HG03097 (cell line): ENCODE measurements around the gene KIF27.
"Not testable (repeated sequence)": the region's sequence is repeated elsewhere in the genome, so short reads cannot be mapped to it uniquely, and the experiment has no call there.

Experiments
- ATAC-seq: cut with Tn5 transposase; IDR thresholded peaks from one replicate; pipeline ENCODE4 v1.9.1; 2021; ENCODE audit not compliant: unreplicated experiment, low FRiP score

The KIF27 gene

DNA sequence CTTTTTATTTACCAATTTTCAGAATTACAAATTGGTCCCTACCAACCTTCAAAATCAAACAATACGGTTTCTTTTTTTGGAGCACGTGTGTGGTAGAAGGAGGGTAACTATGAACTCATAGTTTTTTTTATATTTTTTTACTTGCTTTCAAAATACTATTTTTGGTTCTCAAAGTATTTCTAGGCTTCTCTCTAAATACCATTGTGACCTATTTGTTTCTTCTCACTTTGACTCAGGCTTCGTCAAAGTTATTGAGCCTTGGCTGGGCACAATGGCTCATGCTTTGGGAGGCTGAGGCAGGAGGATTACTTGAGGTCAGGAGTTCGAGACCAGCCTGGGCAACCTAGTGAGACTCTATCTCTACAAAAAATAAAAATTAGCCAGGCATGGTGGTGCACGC, 11.6 kb upstream of the KIF27 start:
- no peak for ATAC-seq

DNA sequence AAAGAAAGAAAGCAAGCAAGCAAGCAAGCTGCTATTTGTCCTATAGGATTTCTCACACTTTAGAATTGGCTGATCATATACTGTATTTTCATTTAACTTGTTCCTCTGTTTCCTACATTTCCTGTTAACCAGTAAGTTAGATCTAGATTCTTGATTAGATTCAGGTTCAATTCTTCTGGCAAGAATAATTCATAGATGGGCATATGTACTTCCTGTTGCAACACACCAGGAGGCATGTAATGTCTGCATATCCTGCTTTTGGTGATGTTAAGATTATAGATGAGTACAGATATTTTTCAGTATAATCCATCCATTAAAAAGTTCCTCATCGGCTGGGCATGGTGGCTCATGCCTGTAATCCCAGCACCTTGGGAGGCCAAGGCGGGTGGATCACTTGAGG, 10.8 kb upstream of the KIF27 start:
- no peak for ATAC-seq

DNA sequence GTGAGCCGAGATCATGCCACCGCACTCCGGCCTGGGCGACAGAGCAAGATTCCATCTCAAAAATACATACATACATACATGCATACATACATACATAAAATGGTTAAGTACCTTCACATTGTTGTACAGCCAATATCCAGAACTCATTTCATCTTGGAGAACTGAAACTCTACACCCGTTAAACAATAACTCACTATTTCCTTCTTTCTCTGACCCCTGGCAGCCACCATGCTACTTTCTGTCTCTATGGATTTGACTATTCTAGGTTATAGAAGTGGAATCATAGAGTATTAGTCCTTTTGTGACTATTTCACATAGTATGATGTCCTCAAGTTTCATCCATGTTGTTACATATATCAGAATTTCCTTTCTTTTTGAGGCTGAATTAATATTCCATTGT, 9.6 kb upstream of the KIF27 start:
- no peak for ATAC-seq

DNA sequence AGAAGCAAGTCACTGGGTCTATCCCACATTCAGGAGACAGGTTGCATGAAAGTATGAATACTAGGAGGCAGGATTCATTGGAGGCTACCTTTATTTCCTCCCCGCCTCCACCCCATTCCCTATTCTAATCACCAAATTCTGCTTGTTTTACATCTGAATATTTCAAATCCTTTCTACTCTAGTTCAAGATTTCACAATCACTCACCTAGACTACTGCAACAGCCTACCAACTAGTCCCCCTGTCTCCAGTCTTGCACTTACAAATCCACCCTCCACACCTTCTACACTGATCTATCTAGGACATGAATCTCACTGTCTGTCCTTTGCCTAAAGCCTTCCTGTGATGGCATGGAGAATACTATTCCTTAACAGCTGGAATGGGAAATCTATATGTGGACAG, 6.4 kb upstream of the KIF27 start:
- ATAC-seq: no peak

DNA sequence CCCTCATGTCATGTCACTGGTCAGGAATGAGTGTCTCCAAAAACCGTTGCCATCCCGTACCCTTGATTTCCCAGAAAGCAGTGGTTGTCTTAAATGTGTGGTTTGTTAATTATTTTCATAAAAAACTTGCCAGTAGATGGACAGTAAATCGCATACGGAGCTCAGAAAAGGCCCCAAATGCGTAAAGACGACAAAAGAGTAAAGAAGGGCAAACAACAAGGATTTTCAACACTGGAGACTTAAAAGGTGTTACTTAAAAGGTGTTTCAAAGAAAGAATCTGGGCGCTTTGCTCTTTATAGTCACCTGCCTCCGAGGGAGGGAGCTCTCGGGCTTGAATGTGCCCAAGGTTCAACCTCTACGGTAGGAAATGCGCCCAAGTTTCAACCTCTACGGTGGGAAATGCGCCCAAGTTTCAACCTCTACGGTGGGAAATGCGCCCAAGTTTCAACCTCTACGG, 734 bp downstream of the KIF27 start:
- peak; percentile 16 for ATAC-seq

DNA sequence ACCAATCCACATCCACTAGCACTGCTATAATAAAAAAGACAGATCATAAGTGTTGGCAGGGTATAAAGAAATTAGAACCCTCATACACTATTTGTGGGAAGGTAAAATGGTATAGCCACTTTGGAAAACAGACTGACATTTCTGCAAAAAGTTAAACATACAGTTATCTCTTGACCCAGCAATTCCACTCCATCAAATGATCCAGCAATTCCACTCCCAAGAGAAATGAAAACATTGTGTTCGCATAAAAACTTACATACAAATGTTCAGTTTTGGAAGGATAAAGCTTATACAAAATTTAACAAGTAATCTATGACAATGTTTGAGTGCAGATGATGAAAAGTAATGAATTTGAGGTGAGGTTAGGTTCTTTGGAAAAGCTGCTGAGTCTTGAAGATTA, 2.1 kb downstream of the KIF27 start:
- no peak for ATAC-seq

DNA sequence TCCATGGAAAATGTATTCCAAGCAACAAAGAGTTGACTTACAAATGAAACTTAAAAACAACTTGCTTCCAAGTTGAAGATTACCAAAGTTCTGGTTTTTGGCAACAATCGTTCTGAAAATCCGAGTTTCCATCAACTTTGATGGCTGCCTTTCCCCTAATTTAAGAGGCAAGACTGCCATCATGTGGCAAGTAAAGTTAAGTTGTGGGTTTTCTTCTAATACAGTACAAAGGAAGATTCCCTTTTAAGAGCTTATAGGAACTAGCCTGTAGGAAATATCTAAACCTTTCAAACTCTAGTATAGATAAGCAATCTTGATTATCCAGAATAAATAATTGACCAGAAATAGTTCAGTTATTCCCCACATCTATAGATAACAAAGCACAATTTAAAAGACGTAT, 9.0 kb downstream of the KIF27 start:
- ATAC-seq: not testable (repeated sequence)

DNA sequence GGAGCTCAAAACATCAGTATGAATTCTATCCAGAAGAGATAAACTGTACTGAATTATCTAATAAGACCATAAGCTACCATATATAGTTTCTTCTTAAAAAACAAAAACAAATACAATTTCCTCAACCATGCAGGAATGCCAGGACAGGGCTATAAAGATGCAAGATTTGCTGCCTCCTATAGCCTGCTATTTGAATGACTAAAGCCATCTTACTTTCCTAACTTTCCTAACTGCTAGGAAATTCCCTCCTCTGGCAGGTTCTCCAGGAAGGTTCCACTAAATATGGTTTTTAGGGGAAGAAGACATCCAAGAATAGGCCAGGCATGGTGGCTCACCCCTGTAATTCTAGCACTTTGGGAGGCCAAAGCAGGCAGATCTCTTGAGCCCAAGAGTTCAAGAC, 15.1 kb downstream of the KIF27 start:
- ATAC-seq: no peak

DNA sequence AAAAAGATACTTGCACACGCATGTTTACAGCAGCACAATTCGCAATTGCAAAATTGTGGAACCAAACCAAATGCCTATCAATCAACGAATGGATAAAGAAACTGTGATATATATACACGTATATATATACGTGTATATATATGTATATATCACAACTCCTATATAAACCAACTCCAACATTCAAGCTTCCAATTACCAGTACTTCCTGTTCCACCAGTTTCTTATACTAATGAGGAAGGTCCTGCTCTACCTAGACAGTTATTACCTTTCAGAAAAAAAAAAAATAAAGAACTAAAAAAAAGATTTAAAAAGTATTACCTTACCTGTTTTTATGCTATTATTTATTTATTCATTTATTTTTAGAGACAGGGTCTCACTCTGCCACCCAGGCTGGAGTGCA, 20.6 kb downstream of the KIF27 start:
- not testable (repeated sequence) for ATAC-seq

DNA sequence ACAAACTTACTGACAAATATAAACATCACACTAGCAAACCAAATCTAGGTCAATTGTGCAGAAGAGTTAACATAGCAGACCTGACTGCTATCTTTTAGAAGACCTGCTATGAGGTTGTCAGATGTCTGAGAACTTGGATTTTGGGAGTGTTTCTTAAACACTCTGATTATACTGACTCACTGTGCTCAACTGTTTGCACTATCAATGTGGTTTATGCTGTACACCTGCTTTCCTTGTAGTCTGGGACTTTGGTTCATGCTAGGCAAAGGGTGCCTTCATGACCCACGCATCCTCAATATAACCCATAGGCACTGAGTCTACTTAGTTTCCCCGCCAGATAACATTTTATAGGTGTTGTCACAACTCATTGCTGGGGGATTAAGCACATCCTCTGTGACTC, 26.9 kb downstream of the KIF27 start:
- not testable (repeated sequence) for ATAC-seq

DNA sequence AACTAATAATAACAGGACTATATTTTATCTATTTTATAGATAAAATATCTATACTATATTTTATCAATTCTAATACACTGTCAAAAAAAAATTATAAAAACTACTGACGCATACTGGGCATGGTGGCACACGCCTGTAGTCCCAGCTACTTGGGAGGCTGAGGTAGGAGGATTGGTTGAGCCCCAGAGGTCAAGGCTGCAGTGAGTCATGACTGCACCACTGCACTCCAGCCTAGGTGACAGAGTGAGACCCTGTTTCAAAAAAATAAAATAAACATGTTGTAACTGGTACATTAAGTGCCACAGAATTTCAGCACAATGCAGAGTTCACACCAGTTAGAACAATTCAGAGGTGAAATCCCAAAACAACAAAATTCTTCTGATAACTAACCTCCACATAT, 34.7 kb downstream of the KIF27 start:
- not testable (repeated sequence) for ATAC-seq

DNA sequence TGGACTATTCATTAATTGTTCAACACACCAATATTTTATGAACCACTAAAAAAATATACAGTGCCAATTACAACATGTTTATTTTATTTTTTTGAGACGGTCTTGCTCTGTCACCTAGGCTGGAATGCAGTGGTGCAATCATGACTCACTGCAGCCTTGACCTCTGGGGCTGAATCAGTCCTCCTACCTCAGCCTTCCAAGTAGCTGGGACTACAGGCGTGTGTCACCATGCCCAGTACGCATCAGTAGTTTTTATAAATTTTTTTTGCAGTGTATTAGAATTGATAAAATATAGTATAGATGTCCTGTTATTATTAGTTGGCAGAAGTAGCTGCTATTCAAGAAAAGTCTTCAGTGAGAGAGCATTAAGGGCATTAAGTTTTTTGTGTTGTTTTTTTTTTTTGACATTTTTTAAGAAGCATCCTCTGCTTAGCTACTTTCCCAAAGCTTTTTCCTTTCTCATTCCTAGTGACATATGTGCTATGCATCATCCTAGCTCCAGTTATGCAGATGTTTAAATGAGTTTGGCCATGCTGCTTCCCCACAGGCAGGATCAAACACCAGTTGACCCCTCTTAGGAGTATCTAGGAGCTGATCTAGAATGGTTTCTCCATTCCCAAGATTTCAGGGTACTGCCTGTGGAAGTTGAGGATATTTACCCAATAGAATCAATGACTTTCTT, 35.5 kb downstream of the KIF27 start:
- ATAC-seq: not testable (repeated sequence)

DNA sequence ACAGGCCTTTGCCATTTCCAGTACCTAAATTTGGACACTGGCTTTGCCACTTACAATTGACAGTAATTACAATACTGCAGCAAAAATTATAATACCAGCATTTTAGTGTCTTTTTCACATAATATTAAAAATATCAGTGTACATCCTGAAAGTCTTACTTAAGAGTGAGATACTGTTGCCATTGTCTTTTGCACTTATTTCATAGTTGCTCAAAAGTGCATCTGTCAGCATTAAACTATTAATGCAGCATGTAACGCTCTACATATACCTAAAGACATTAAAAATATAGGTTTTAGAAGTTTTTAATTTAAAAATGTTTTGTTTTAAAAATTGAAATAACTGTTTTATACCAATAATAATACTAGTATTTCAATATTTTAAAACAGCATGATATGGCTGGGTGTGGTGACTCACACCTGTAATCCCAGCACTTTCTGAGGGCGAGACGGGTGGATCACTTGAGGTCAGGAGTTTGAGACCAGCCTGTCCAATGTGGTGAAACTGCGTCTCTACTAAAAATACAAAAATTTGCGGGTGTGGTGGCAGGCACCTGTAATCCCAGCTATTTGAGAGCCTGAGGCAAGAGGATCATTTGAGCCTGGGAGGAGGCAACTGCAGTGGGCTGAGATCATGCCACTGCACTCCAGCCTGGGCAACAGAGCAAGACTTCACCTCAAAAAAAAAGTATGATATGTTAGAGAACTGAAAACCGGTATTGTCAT, 39.4 kb downstream of the KIF27 start:
- ATAC-seq: not testable (repeated sequence)

DNA sequence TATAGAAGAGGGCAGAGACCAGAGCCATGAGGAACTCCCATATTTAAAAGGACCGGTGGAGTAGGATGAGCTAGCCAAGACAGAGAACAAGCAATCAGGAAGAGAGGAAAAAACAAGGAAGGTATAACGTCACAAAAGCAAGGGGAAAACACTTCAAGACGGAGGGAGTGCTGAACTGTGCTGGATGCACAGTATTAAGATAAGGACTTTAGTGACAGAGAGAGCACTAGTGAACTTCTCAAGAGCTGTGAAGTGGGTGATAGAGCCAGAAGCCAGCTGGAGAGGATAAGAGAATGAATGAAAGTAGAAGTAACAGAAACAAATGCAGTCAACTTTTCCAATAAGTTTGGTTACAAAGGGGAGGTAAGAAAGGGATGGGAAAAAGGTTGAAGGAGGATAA, 45.7 kb downstream of the KIF27 start:
- not testable (repeated sequence) for ATAC-seq

DNA sequence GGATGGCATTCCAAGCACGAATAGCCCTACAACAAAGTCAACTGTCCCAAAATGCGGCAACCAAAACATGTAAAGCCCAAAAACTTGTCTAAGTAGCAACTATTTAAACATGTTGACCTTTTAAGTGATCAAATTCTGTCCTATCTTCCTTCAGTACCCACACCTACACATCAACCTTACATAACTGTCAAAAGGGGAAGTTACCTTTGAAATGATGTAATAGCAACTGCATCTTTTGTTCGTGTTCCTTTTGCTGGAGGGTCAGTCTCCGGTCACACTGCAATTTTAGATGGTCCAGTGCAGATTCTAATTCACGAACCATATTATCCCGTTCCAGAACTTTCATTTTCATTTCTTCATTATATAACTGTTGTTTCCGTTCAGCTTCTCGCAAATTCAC, 71.3 kb downstream of the KIF27 start:
- ATAC-seq: not testable (repeated sequence)

DNA sequence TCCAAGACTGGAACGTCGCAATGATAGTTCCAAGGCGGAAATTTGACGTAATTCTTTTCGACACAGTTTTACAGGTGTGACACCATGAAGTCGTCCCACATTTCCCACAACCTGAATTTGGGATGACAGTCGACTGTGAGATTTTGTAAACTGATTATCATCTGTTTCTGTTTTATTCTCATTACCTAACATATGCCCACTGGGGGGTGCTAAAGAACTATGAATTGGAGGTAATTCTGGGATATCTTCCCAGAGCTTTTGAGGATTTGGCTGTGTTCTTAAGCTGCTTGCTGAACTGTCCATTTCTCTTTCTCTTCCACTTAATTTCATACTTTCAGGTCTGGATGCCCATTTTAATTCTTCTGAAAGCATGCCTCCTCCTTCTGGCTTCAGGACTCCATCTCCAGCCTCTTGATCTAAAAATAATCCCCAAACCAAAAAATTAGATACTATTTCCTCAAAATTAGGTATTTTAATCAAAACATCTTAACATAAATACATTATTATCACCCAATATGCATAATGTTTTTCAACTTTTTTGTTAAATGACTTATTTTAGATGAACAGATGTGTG, 84.1 kb downstream of the KIF27 start:
- ATAC-seq: not testable (repeated sequence)

DNA sequence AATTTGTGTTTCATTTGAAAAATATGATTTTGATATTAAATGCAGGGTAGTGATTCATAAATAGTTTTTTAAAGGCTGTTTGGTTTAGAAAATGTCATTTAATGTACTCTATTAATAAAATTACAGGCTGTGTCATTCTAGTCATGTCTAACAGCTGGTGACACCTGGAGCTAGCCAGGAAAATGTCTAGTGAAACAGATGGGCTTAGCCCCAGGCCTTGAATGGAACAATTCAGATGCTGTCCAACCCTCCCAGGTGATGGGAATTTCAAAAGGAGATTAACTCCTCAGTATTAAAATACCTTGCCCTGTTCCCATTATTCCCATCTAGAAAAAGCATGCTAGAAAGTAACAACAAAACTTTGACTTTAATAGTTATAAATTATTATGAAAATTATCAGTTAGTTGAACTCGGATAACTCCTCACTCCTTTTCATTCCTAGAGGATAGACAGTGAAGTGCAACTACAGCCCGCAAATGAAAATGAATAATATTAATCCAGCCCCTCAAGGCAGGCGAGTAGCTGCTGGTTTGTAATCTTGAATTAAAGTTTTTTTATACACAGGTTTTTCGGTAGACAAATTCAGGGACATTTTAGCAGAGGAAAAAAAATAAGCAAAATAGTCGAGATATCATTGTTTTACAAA, 90.7 kb downstream of the KIF27 start:
- ATAC-seq: not testable (repeated sequence)

DNA sequence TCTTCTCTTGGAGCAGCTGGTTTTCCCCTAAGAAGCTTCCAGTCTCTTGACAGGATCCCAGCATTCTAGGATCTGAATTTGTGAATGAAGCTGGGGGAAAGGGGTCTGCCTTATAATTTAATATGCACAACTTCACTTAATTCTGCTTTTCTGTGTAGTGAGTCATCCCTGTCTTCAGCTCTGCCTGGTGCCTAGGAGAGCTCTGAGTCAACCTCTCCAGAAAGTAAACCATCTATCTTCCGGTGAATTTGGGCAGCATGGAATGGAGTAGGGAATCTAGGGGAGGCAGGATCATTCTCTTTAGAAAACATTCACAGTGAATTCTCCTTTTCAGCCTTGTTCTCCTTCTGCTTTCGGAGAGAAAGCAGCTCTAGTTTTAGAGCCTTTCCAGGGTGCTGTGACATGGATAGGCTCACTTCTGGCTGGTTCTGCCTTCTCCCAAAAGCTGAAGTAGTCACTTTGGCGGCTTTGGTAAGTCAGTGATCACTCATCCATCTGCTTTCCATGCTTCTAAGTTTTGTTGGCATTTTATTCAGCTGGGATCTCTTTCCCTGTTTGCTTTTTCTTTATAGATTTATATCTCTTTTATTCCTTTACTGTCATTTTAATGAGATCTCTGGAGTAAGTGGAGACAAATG, 96.1 kb downstream of the KIF27 start:
- not testable (repeated sequence) for ATAC-seq

DNA sequence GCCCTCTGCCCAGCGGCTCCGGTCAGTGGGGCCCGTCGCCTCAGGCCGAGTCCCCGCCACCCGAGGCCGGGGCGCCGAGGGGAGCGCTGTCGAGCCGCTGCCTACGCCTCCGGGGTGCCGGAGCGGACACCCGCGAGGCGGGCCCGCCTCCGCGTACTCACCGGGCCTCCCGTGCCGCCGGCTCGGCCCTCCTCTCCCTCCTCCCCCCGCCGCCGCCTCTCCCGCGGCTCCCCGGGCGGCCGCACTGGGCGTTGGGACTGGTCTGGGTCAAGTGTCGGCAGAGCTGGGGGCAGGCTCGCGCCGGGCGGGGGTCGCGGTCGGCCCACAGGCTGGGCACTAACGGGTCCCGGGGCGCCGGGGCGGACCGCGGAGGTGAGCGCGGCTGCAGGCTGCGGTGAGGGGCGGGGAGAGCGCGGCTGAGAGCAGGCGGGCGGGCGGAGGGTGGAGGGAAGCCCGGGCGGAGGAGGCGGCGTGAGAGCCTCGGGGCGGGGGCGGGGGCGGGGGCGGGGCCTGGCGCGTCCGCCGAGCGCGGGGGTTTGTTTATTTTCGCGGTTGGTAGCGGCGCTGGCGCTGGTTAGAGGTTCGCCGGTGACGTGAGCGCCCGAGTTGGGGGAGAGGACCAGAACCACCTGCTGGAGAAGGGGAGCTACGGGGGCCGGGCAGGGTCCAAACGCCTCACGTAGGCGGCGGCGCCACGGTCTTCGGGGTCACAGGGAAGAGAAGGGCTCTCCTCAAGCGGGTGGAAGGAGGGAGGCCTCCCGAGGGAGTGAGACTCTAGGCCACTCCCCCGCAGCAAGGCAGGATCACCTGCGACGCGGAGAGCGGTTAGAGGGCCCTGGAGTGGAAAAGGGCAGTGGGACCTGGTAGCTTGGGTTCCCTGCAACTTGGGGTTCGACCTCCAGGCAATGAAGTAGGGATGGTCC, 103.6 kb downstream of the KIF27 start, which contains the start of gene GKAP1:
Gene GKAP1 (minus strand): TSS at position 414 of the 923 bp plus-strand sequence. CDS start 11,252 bp downstream, outside the sequence.
- ATAC-seq: peak; percentile 65

DNA sequence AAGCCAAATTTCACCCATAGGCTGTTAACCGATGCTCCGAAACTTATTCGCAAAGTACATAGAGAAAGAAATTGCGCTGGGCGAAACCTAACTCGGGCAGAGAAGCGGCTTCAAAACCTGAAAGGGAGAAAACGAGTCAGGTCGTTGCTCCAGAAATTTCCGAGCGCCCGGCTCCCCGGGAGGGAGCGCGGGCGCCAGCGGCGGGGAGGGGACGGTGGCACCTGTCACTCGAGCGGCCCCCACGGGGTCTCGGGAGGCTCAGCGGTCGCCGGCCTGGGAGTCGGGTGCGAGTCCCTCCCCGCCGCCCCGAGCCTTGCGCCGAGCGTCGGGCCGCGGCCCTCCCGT, 104.2 kb downstream of the KIF27 start:
- ATAC-seq: not testable (repeated sequence)
